GM19238 (cell line): Measurements from ENCODE around the gene SUCLG2.
A peak's percentile ranks its signal among the peaks of the same experiment; 100 is the strongest.

Source experiments
- DNase-seq: peaks from one replicate; pipeline ENCODE4 v3.0.0; 2011; ENCODE audit warnings: low spot score; ENCODE audit not compliant: insufficient read length

SUCLG2 gene

DNA sequence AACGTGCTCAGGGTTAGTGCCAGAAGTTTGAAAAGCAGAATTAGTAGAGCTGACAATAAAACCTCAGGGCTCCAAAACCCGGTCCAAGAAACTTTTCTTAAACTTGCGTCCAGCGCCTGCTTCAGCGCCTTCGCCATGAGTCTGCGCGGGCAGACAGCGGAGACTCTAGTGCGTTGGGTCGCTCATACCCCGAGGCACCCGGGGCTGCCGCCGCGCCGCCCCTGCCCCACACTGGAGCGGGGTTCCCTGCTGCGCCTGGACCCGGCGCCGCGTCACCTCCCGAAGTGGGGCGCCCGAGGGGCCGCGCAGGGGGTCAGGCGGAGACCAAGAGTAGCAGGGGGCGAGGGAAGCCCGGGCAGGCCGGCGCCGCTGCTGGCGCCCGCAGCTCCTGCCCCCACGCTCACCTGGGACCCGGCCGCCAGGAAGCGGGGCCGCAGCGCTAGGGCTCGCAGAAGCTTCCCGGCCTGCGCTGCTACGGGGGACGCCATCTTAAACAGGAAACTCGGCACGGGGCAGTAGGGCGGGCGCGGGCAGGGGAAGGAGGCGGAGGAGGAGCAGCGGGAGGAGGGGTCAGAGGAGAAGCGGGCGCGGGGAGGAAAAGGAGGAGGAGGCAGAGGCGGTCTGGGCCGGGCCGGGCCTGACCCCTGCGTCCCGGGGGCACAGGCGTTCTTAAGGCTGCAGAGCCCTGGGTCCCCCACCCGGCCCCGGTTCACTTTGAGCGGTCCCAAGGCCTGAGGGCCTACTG lies at the start of gene SUCLG2:
TSS of gene SUCLG2 (minus strand) at position 514 of the 745 bp plus-strand sequence. CDS start at position 488, 26 bp downstream.
- peak; percentile 32 for DNase-seq

GRCh38 chr3:67700596-67700995 lies 46.2 kb upstream of the SUCLG2 start:
- DNase-seq: no peak

DNA sequence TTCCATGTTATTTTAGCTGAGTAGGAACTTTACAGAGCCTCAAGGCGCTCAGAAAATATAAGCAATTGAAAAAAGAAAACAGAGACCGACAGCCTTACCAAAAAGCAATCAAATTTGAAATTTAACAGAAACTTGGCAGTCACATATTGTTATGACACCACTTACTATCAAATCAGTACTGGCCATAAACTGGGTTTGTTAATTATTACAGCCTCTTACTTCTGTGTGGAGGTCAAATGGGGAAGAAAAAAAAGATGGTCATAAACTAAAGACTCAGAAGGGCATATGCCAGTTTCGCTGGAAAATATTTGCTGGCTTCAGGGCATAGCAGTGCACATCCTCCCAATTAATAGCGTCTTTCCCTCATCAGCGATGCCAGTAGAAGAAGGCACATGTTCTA lies 45.5 kb upstream of the SUCLG2 start:
- no peak for DNase-seq

DNA sequence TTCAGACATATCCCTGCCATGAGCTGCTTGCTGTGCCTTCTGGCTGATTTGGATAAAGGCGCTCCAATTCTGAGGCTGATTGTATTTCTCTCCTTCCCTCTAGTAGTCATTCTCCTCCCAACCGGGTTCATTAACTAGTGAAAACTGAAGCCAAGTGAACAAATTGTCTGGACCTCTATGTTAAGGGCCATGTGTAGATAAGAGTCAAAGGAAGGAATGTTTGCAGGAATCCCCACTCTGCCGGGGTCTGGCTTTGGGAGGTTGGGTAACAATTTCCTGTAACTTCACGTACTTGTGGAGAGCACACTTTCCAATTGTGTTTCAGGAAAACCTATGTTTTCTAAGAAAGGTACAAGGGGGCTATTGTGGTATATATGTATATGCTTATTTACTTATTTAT lies 38.2 kb upstream of the SUCLG2 start:
- no peak for DNase-seq

- no peak for DNase-seq
Observed at GRCh38 chr3:67691926-67692325, 37.5 kb upstream of the SUCLG2 start.

GRCh38 chr3:67691207-67691606 lies 36.8 kb upstream of the SUCLG2 start:
- DNase-seq: no peak

GRCh38 chr3:67689806-67690205 lies 35.4 kb upstream of the SUCLG2 start:
- no peak for DNase-seq

- DNase-seq: no peak
Observed at GRCh38 chr3:67688231-67688630, 33.8 kb upstream of the SUCLG2 start.

- DNase-seq: no peak
Observed at GRCh38 chr3:67686069-67686468, 31.7 kb upstream of the SUCLG2 start.

DNA sequence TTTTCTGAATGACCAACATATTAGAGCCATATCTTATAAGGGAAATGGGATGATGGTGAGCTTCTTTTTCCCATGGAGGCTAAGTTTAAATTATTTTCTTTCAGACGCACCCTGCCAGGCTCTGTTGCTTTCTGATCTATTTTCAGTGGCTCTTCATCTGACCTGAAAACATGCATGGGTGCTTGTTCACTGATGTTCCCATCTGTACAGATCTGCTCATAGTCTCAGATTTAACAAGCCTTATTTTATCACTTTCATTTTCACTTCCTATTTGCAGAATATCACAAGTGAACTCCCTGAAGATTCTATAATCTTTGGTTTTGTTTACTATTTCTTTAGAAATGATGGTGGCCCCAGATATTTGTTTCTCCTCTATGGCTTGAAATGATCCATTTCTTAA lies 31.1 kb upstream of the SUCLG2 start:
- peak; percentile 27 for DNase-seq

DNA sequence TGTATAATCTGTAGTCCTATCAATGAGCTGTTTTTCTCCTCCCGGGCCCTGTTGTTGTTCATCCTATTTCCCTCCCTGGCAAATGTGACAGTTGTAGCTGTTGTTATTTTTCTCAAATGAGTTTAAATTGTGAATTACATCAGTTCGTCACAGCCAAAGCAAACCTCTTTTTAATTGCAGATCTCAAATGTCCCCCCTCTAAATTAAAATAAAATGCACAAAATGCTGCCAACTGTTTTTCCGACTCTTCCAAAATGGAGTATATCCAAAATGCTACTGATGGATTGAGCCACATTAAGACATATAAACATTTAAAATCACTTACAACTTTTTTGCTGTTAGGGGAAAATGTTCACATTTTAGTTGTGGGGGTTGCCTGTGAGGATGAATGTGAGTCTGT lies 29.8 kb upstream of the SUCLG2 start:
- DNase-seq: no peak

DNA sequence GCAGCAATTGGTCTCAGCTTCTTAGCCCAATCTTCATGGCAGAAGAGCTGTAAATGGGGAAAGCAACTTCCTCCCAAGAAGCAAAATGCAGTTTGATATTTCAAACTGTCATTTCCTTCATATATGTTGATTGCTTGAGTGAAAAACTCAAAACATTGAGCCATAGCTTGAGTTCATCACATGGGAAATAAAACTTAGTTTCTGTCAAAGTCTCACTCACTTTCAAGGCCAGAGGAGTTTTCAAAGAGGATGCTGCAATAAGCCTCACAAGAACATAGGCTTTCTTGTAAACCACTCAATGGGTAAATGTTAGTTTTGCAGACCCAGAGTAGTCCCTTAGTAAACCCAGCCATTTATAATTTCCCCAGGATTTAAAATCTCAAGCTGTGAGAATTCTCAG lies 29.1 kb upstream of the SUCLG2 start:
- no peak for DNase-seq

GRCh38 chr3:67678665-67679064 lies 24.3 kb upstream of the SUCLG2 start:
- DNase-seq: no peak

DNA sequence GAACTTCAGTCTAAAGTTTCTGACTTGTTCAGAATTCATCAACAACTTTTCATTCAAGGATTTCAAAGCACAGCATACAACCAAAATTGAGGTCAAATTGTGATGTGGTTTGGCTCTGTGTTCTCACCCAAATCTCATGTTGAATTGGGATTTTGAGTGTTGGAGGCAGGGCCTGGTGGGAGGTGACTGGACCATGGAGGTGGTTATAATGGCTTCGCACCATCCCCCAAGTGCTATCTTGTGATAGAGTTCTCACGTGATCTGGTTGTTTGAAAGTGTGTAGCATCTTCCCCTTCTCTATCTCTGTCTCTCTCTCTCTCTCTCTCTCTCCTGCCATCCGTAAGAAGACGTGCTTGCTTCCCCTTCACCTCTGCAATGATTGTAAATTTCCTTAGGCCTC lies 19.6 kb upstream of the SUCLG2 start:
- no peak for DNase-seq

GRCh38 chr3:67662733-67663132 lies 8.3 kb upstream of the SUCLG2 start:
- no peak for DNase-seq

DNA sequence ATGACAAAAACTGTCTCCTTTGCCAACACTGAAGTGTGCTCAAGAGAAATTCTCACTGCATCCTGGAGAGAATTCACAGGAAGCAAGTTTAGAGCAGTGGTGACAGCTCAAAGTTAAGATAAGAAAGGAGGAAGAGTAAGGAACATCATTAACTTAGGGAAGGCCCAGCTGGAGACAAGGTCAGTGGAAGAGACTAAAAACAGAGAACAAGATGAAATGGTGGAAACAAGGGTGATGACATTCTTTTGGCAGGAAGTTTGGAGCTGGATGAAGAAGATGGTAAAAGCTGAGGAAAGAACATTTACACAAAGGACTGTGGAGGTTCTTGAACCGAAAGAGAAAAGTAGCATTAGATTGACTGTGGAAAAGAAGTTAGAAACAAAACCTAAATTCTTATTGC lies 6.7 kb upstream of the SUCLG2 start:
- no peak for DNase-seq

GRCh38 chr3:67657192-67657591 lies 2.8 kb upstream of the SUCLG2 start:
- no peak for DNase-seq

- no peak for DNase-seq
Observed at GRCh38 chr3:67656614-67657013, 2.2 kb upstream of the SUCLG2 start.

- no peak for DNase-seq
Observed at GRCh38 chr3:67655364-67656121, 1.1 kb upstream of the SUCLG2 start.

- no peak for DNase-seq
Observed at GRCh38 chr3:67654844-67655177, 399 bp upstream of the SUCLG2 start.

DNA sequence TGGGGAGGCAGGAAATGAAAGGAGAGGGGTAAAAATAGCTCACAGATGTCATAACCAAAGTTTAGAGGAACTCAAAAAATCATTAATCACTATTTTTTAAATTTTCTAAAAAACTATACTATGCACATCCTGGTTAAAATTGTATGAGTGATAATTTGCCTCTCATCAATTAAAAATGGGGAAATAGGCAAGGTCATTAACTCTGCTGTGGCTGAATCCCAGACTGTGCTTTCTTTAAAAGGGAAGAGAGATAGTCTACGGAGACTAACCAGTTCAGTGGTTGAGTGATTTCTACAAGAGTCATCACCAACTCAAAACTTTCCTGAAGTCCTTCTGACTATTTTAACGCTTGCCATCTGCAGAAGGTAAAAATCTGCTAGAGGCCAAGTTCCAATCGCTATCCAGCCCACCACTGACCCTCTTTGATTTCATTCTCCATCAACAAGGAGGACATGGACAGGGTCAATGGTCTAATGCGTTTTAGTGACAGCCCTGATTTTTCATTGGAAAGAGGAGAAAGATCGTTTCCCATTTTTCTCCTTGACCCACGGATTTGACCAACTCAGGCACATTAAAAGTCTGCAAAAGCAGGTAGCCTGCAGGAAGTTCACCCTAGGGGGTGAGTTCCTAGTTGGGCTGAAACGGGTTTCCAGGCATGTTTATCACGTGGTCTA lies 850 bp downstream of the SUCLG2 start:
- DNase-seq: no peak

DNA sequence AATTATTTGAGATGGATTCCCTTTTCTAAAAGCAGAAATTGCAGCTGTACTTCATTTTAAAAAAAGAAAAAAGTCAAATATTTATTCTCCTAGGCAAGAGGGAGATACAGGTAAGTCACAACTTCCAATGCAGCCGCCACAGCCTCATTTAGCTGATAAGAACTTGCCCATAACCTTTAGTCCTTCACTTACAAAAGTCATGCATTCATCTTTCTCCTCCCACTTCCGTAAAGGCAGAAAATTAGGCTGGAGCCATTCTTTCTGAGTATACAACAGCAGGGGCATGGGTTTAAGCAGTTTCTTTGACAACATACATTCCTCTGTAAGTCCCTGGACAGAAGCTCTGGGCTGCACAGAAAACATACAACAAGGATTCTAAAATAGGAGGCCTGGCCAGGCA lies 4.3 kb downstream of the SUCLG2 start:
- DNase-seq: no peak

GRCh38 chr3:67649681-67650080 lies 4.7 kb downstream of the SUCLG2 start:
- DNase-seq: no peak
